Muscle of leg (tissue), 11 donors: ENCODE measurements around the gene KCNC4. TPM values are rescaled to one million over a fixed set of nuclear protein-coding genes. Genes with fewer than 3 reads are reported as not detected.

ENCODE experiments used
- DNase-seq: peaks from one replicate; pipeline ENCODE4 v3.0.0; 2013
- H3K27ac ChIP-seq: one replicate; pipeline ENCODE4 v1.5.1; 2013; ENCODE audit warnings: mild to moderate bottlenecking, low read length, control low read depth
- H3K27me3 ChIP-seq: one replicate; pipeline ENCODE4 v1.6.1; 2013; ENCODE audit warnings: low read length; ENCODE audit not compliant: control insufficient read depth, insufficient read depth
- H3K36me3 ChIP-seq: one replicate; pipeline ENCODE4 v1.6.1; 2013; ENCODE audit warnings: low read length; ENCODE audit not compliant: control insufficient read depth, insufficient read depth
- H3K4me1 ChIP-seq: one replicate; pipeline ENCODE4 v1.6.1; 2013; ENCODE audit warnings: low read length; ENCODE audit not compliant: control insufficient read depth, insufficient read depth
- H3K4me3 ChIP-seq: one replicate; pipeline ENCODE4 v1.5.1; 2013; ENCODE audit warnings: low read length, control low read depth
- H3K9me3 ChIP-seq: replicated peaks from 2 replicates; pipeline ENCODE4 v1.6.1; 2013; ENCODE audit warnings: low read depth, low read length; ENCODE audit not compliant: control insufficient read depth
- WGBS: methylation state at CpG from one replicate; pipeline ENCODE4 v1.1.5; 2013; ENCODE audit warnings: missing lambda C conversion rate; ENCODE audit not compliant: insufficient coverage; 5-methylcytosine and 5-hydroxymethylcytosine counted together
- polyA plus RNA-seq, 8 donors: library from polyadenylated mRNA; unstranded; fragments of 120-200 nt; gene quantifications; one replicate each; pipeline versions ENCODE4 v1.2.1 to v1.2.3, GENCODE V29; 2013; ENCODE audit warnings: inconsistent platforms in 1 of 8, low replicate concordance in 1 of 8; ENCODE audit not compliant: insufficient read length in 8 of 8, insufficient read depth in 1 of 8
- total RNA-seq: library from RNA; stranded (reverse); fragments of 120-200 nt; gene quantifications from one replicate; pipeline ENCODE4 v1.2.4, GENCODE V29; 2013

The KCNC4 gene
- total and polyA plus RNA-seq, 9 donors = 2.7 to 8.8 (median 7.6) TPM

DNA sequence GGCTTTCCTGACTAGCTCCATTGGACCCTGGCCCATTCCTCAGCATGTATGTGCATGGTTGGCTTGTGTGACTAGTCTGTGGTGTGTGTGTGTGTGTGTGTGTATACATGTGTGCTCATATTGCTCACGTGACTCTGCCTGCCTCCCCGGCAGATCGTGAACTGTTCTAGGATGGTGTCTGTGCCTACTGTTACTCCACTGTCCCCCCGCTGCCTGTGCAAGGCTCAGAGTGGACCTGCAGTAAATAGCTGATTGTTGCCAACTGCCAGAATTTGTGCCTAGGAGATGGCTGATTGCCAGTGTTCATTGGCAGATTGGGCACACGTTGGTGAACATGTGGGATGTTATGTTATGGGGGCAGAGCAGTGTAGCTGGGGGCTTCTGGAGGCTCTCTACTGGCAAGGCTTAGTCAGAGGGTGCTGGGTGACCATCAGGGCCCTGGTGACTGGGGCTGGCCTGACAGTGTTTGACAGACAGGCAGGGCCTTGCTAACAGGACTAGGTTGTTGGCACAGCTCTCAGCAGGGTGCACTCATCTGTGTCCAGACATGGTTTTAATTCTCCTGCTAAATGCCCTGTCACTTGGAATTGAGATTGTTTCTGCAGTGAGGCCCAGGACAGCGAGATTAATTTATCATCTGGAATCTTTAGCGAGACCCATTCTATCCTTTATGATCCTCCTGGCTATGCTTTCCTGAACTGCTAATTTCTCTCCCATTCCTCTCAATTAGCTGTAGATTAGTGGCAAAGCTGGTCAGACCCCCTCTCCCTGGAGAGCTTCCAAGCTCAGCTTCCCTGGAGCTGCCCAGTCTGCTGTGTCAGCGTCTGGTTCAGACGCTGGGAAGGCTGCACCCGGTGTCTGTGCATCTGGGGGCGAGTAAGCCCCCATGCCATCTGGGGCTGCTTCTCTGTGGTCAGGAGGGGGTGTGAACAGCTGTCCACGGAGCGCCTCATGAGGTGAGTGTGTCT lies 39.1 kb upstream of the KCNC4 start:
- no peak overlapping the region for H3K4me3 ChIP-seq
- 48% methylated on average over 7 of the region's 13 CpGs for WGBS
- H3K36me3 ChIP-seq = no peaks in the 10 kb centered on the region
- peaks cover 14% of the 10 kb centered on the region for H3K4me1 ChIP-seq
- peaks cover 14% of the 10 kb centered on the region for H3K27me3 ChIP-seq
- peak; percentile 12 for DNase-seq
- H3K9me3 ChIP-seq = no peaks in the 10 kb centered on the region
- H3K27ac ChIP-seq = no peak overlapping the region

DNA sequence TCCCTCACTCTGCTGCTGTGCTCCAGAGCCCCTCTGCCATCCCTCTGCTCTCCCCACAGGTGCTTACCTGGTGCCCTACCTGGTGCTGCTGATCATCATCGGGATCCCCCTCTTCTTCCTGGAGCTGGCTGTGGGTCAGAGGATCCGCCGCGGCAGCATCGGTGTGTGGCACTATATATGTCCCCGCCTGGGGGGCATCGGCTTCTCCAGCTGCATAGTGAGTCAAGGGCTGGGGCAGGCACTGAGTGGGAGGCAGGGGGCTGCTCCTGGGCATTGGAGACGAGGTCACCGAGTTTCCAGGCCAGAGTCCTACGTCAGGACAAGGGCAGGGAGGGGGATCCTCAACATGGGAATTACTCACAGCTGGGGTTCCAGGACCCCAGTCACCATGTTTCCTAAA lies 38.1 kb upstream of the KCNC4 start:
- H3K27me3 ChIP-seq = peaks cover 11% of the 10 kb centered on the region
- 84% methylated on average over 7 of the region's 10 CpGs for WGBS
- DNase-seq = no peak

DNA sequence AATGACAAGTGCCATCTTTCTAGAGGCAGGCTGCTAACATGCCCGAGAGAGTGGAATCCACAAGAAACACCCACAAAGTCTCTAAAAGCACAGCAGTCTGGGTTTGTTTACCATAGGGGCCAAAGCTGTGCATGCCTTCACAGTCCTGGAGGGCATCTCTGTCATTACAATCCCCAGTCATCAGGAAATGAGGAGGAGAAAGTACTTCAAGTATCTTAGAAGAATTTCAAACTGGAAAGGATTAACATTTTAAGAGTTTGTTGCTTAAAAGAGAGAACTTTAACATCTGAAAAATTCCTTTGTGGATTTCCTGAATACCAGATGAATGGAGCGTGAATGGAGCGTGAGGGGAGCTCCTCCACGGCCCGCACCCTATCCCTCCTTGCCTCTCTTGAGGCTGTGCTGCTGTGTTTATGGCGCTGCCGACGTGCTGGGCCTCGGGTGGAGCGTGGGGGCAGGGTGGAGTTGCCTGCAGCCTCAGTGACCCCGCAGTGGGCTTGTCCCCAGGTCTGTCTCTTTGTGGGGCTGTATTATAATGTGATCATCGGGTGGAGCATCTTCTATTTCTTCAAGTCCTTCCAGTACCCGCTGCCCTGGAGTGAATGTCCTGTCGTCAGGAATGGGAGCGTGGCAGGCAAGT lies 36.5 kb upstream of the KCNC4 start:
- 46% methylated on average over 9 of the region's 15 CpGs for WGBS
- DNase-seq = no peak
- H3K9me3 ChIP-seq = peaks cover 3% of the 10 kb centered on the region

More for the DNA sequence above, 38.1 kb upstream of the KCNC4 start:
- H3K9me3 ChIP-seq = no peaks in the 10 kb centered on the region
- H3K27ac ChIP-seq = no peak overlapping the region
- H3K4me1 ChIP-seq = peaks cover 22% of the 10 kb centered on the region
- H3K36me3 ChIP-seq = no peaks in the 10 kb centered on the region
- no peak overlapping the region for H3K4me3 ChIP-seq

DNA sequence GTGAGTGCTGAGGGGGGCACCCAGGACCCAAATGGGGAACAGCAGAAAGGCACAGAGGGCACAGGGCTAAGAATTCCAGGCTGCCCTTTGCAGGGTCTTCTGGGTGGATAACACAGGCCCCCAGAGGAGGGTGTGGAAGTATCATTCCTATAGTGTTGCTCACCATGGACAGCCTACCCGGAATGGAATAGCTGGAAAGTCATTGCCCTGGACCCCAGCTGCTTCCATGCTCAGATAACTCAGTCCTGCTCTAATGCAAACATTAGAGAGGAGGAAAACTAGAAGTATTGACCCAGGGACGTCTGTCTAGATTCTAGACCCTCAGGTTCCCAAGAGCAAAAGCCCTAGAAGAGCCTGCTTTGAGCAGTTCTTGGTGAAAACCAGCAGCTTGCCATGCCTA lies 35.2 kb upstream of the KCNC4 start:
- H3K4me3 ChIP-seq = no peak overlapping the region
- H3K27me3 ChIP-seq = peaks cover 8% of the 10 kb centered on the region
- no peaks in the 10 kb centered on the region for H3K36me3 ChIP-seq
- WGBS = 43% methylated on average over 1 of the region's 2 CpGs
- peaks cover 22% of the 10 kb centered on the region for H3K4me1 ChIP-seq
- H3K27ac ChIP-seq = no peak overlapping the region
- DNase-seq = no peak
- peaks cover 4% of the 10 kb centered on the region for H3K9me3 ChIP-seq

More for the DNA sequence above, 36.5 kb upstream of the KCNC4 start:
- Histone ChIP-seq H3K27ac (no peak overlapping the region), H3K36me3 (no peaks in the 10 kb centered on the region), H3K4me1 (peaks cover 22% of the 10 kb centered on the region), H3K27me3 (peaks cover 8% of the 10 kb centered on the region), H3K4me3 (no peak overlapping the region)

DNA sequence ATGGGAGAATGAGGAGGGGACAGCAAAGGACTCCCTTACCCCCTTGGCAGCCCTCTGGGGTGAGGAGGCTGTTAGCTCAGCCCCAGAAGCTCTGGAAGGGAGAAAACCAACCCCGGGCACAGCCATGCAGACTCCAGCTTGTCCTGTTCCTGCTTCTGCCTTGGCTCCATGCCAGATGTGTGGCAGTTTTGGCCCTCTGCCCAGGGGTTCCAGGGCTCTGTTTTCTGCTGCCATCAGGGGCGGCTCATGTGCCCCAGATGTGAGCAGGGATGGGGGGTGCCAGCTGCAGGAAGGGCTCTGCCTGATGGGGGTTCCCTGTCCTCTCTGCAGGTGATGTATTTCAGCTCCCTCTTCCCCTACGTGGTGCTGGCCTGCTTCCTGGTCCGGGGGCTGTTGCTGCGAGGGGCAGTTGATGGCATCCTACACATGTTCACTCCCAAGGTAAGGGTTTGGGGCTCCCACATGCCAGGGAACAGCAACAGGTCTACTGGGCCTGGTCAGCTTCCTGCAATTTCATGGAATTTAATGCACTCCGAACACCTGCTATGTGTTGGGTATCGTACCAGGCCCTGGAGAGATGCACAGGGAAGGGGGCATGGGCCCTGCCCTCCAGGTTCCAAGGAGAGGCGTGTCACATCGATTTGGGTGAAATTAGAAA lies 33.7 kb upstream of the KCNC4 start:
- peaks cover 18% of the 10 kb centered on the region for H3K4me1 ChIP-seq
- no peaks in the 10 kb centered on the region for H3K36me3 ChIP-seq
- H3K9me3 ChIP-seq = peaks cover 4% of the 10 kb centered on the region
- H3K27me3 ChIP-seq = peaks cover 11% of the 10 kb centered on the region
- no peak overlapping the region for H3K27ac ChIP-seq
- H3K4me3 ChIP-seq = no peak overlapping the region
- DNase-seq = peak; percentile 40
- WGBS = 57% methylated on average over 9 of the region's 9 CpGs

DNA sequence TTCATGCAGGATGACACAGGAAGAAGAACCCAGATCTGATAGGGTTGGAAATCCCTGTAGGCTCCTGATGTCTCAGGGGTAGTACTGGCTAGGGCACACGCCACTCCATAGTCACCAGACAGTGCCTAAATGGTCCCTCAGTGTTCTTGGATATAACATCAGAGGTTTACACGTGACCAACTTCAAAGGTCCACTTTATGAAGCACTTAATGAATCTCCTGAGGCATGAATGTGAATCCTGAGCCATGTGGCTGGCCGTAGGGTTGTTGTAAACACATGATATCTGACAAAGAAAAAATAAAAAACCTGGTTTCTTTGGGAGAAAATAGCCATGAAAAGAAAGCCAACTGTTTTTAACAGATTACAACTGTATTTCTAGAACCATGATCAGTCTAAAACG lies 32.3 kb upstream of the KCNC4 start:
- peaks cover 20% of the 10 kb centered on the region for H3K27me3 ChIP-seq
- H3K4me3 ChIP-seq = no peak overlapping the region
- 64% methylated on average over 2 of the region's 4 CpGs for WGBS
- no peaks in the 10 kb centered on the region for H3K36me3 ChIP-seq
- no peak for DNase-seq
- peaks cover 4% of the 10 kb centered on the region for H3K9me3 ChIP-seq
- H3K4me1 ChIP-seq = peaks cover 14% of the 10 kb centered on the region
- H3K27ac ChIP-seq = no peak overlapping the region

DNA sequence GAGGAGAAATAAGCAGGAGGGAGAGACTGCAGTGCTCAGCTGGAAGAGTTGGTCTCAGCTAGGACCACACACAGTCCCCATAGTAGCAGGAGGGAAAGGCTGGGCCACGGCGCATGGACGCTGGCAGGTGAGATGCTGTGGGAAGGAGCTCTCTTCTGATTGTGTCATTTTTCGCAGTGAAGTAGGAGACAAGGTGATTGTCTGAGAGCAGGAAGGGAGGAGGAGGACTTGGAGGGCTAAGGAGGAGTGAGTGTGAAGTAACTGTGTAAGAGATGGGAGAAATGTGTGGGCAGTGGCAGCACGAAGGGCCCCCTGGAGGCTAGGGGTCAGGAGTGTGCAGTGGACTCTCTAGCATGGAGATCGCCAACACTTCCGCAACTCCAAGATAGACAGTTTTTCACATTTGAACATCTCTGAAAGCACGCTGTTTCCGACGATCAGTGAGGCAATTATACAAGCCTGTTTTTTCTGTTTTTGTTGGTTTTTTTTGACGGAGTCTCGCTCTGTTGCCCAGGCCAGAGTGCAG lies 26.4 kb upstream of the KCNC4 start:
- H3K9me3 ChIP-seq = no peaks in the 10 kb centered on the region
- H3K27ac ChIP-seq = no peak overlapping the region
- H3K4me3 ChIP-seq = no peak overlapping the region
- H3K4me1 ChIP-seq = peaks cover 20% of the 10 kb centered on the region
- 63% methylated on average over 8 of the region's 12 CpGs for WGBS
- DNase-seq = no peak
- H3K36me3 ChIP-seq = no peaks in the 10 kb centered on the region
- H3K27me3 ChIP-seq = peaks cover 22% of the 10 kb centered on the region

DNA sequence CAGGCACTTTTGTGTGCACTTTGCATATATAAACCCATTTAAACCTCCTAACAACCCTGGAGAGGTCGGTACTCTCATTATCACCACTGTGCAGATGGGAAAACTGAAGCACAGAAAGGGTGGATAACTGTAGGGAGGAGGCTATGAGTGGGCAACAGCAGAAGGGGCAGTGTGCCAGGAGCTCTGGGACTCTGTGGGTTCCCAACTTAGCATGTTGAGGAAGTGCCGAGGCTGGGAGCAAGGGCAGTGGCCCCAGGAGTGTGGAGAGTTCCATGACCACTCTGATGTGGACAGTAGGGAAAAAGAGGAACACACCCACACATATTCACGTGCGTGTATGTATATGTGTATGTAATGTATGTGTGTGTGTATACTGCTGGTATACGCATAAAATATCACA lies 25.7 kb upstream of the KCNC4 start:
- no peaks in the 10 kb centered on the region for H3K9me3 ChIP-seq
- no peak for DNase-seq
- H3K27me3 ChIP-seq = peaks cover 22% of the 10 kb centered on the region
- no peak overlapping the region for H3K27ac ChIP-seq
- no peak overlapping the region for H3K4me3 ChIP-seq
- H3K36me3 ChIP-seq = no peaks in the 10 kb centered on the region
- 100% methylated on average over 2 of the region's 5 CpGs for WGBS
- peaks cover 27% of the 10 kb centered on the region for H3K4me1 ChIP-seq

DNA sequence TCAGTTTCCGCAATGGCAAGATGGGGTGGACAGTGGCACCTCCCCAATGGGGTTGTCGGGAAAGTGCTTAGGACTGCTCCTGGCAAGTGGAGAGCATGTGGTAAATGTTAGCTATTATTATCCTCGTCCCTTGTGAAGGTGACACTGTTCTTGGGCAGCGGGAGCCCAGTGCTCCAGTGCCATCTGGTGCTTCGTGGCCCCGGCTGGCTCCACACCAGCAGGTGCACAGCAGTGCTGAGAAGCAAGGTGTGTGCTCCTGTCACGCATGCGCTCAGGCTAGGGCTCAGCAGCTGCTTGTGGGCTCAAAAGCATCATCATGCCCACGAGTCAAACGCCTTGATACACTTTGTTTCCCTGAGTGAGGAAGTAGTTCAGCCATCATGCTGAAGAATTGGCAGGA lies 24.9 kb upstream of the KCNC4 start:
- no peaks in the 10 kb centered on the region for H3K36me3 ChIP-seq
- H3K4me1 ChIP-seq = peaks cover 35% of the 10 kb centered on the region
- WGBS = 70% methylated on average over 8 of the region's 10 CpGs
- H3K4me3 ChIP-seq = no peak overlapping the region
- no peaks in the 10 kb centered on the region for H3K9me3 ChIP-seq
- H3K27me3 ChIP-seq = peaks cover 22% of the 10 kb centered on the region
- no peak overlapping the region for H3K27ac ChIP-seq
- DNase-seq = no peak

DNA sequence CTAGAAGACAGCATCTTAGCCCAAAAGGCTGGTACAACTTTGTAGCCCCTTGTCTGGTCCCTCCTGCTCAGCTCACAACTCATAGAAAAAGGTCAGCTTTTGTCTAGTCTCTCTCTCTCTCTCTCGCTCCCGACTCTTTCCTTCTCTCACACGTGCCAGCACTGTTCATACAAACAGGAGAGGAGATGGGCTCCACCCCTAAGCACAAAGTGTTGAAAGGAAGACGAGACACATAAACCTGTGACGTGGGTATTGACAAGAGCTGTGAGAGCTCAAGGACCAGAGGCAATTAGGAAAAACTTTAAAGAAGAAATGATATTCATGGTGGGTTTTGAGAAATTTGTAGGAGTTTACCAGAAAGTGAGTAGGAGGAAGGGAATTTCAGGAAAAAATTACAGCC lies 23.6 kb upstream of the KCNC4 start:
- Histone ChIP-seq H3K4me1 (peaks cover 46% of the 10 kb centered on the region), H3K9me3 (no peaks in the 10 kb centered on the region), H3K4me3 (no peak overlapping the region), H3K27me3 (peaks cover 17% of the 10 kb centered on the region), H3K36me3 (no peaks in the 10 kb centered on the region), H3K27ac (no peak overlapping the region)
- WGBS = 59% methylated on average over 2 of the region's 5 CpGs
- no peak for DNase-seq
